MCF 10A (cell line): Measurements from ENCODE around the gene CYB561D1. TPM values are rescaled to one million over a fixed set of nuclear protein-coding genes. Genes with fewer than 3 reads are reported as not detected.

Source experiments
- BruUV-seq: library from RNA; stranded (reverse); fragments of 400-500 nt; replicated peaks from 2 replicates; lab custom pipeline; 2021; lab: Mats Ljungman, UMichigan
- CTCF ChIA-PET: fragments of 300-600 bp; sonication (Branson Sonifier 250); formaldehyde crosslinking; extraction: SDS; loops from one replicate; lab custom pipeline; 2021; ENCODE audit warnings: antibody characterized with exemption, inconsistent platforms; lab: Yijun Ruan, JAX
- POLR2A ChIA-PET: fragments of 300-600, 350-650 bp; sonication (Branson Sonifier 250); formaldehyde crosslinking; extraction: SDS; loops from one replicate; lab custom pipeline; 2020; ENCODE audit warnings: antibody characterized with exemption, inconsistent platforms; lab: Yijun Ruan, JAX
- DNase-seq: peaks from one replicate; pipeline ENCODE4 v3.0.0-alpha.2; 2018; ENCODE audit not compliant: unreplicated experiment
- H3K27ac Mint-ChIP-seq: one replicate; pipeline ENCODE4 v1.8.0; 2022; ENCODE audit warnings: mild to moderate bottlenecking, low read depth, mixed read lengths; ENCODE audit not compliant: unreplicated experiment
- H3K27me3 Mint-ChIP-seq: one replicate; pipeline ENCODE4 v1.8.0; 2022; ENCODE audit warnings: mixed read lengths; ENCODE audit not compliant: insufficient read depth, unreplicated experiment
- H3K36me3 Mint-ChIP-seq: one replicate; pipeline ENCODE4 v1.8.0; 2022; ENCODE audit warnings: mild to moderate bottlenecking, moderate library complexity, mixed read lengths; ENCODE audit not compliant: insufficient read depth, unreplicated experiment
- H3K4me1 Mint-ChIP-seq: one replicate; pipeline ENCODE4 v1.8.0; 2022; ENCODE audit warnings: mixed read lengths; ENCODE audit not compliant: insufficient read depth, unreplicated experiment
- H3K4me3 Mint-ChIP-seq: one replicate; pipeline ENCODE4 v1.8.0; 2022; ENCODE audit warnings: mild to moderate bottlenecking, moderate library complexity, mixed read lengths; ENCODE audit not compliant: unreplicated experiment
- H3K9me3 Mint-ChIP-seq: one replicate; pipeline ENCODE4 v1.8.0; 2022; ENCODE audit warnings: mixed read lengths; ENCODE audit not compliant: unreplicated experiment
- intact Hi-C: fragments of 100-400 bp; cut with micrococcal nuclease; formaldehyde crosslinking; loops from 2 replicates; pipeline ENCODE4 v1.14.1; 2022
- total RNA-seq: library from RNA; stranded (reverse); gene quantifications from 2 replicates; pipeline ENCODE4 v1.2.3, GENCODE V29; 2022
- TF ChIP-seq, protein P1 (sequence below): fragments of 200-600 bp; IDR thresholded peaks from one replicate; pipeline ENCODE4 v1.8.0; 2022; ENCODE audit warnings: antibody characterized with exemption, mild to moderate bottlenecking; ENCODE audit not compliant: unreplicated experiment

The CYB561D1 gene
- total RNA-seq, 1 experiment from 2014 or later, result 6.9 TPM

DNA sequence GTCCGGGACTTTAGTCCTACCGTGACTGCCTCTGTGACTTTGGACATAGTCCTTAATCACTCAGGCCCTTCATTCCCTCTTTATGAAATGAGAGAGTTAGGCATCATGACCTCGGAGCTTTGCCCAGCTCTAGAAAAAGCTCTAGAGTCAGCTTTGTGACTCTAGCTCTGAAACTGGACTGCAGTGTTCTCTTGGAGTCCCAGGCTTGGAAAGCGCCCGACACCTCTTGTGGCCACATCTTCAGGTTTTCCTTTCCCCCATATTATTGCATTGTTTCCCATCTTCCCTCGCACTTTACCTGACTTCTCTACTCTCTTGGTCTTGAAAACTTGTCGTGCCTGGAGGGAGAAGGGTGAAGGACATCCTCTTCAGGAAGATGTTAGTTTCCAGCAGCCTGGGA is 28.1 kb downstream of the CYB561D1 start:
- Mint-ChIP-seq H3K4me3 (no peak overlapping the region), H3K4me1 (no peaks in the 10 kb centered on the region), H3K36me3 (no peaks in the 10 kb centered on the region), H3K27ac (no peak overlapping the region), H3K27me3 (peaks cover 28% of the 10 kb centered on the region), H3K9me3 (no peaks in the 10 kb centered on the region)
- TF ChIP-seq, protein P1, sequence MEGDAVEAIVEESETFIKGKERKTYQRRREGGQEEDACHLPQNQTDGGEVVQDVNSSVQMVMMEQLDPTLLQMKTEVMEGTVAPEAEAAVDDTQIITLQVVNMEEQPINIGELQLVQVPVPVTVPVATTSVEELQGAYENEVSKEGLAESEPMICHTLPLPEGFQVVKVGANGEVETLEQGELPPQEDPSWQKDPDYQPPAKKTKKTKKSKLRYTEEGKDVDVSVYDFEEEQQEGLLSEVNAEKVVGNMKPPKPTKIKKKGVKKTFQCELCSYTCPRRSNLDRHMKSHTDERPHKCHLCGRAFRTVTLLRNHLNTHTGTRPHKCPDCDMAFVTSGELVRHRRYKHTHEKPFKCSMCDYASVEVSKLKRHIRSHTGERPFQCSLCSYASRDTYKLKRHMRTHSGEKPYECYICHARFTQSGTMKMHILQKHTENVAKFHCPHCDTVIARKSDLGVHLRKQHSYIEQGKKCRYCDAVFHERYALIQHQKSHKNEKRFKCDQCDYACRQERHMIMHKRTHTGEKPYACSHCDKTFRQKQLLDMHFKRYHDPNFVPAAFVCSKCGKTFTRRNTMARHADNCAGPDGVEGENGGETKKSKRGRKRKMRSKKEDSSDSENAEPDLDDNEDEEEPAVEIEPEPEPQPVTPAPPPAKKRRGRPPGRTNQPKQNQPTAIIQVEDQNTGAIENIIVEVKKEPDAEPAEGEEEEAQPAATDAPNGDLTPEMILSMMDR, result no peak
- intact Hi-C loops, result no loop called here
- CTCF ChIA-PET, result interaction anchor here (0.7 to 26.1 kb wide), 3 partner anchors 11 to 21 kb away, joined by 3 to 1071 read pairs (median 41); partner anchors contain the start of genes AMIGO1, ATXN7L2 and CYB561D1
- no peak for DNase-seq
- BruUV-seq, result no TSS peak
- POLR2A ChIA-PET, result interaction anchor here (0.9 kb wide), 1 partner anchor 27 kb away, joined by 4 read pairs; the partner anchor contains the start of gene GNAI3

DNA sequence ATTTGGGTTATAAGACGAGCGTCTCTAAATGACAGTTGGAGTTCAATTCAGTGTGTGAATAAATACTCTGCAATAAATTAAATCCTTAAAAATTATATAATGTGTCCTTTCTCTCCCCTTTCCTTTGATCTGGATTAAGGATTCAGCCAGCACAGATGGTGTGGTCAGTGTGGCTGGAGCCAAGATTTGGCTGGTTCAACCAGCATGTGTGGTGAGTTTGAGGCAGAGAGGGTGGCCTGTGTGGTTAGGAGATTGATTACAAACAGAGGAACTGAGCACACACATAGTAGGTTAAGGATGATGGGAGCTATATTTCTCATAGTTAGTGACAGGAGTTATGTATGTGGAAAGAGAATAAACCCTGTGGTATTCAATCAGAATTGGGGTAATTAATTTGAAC is 29.8 kb downstream of the CYB561D1 start:
- no TSS peak for BruUV-seq
- no peaks in the 10 kb centered on the region for H3K9me3 Mint-ChIP-seq
- CTCF ChIA-PET, result interaction anchor here (4.1 to 26.1 kb wide), 2 partner anchors 9 to 23 kb away, joined by 41 to 1071 read pairs; partner anchors contain the start of genes AMIGO1, ATXN7L2 and CYB561D1
- intact Hi-C loops, result no loop called here
- TF ChIP-seq, protein P1, result no peak
- POLR2A ChIA-PET, result interaction anchor here (0.7 to 2.7 kb wide), 3 partner anchors 10 to 39 kb away, joined by 3 to 6 read pairs (median 3); partner anchors contain the start of gene CYB561D1
- no peaks in the 10 kb centered on the region for H3K36me3 Mint-ChIP-seq
- H3K27me3 Mint-ChIP-seq, result peaks cover 28% of the 10 kb centered on the region
- no peak overlapping the region for H3K4me3 Mint-ChIP-seq
- H3K4me1 Mint-ChIP-seq, result no peaks in the 10 kb centered on the region
- H3K27ac Mint-ChIP-seq, result no peak overlapping the region
- DNase-seq, result no peak

DNA sequence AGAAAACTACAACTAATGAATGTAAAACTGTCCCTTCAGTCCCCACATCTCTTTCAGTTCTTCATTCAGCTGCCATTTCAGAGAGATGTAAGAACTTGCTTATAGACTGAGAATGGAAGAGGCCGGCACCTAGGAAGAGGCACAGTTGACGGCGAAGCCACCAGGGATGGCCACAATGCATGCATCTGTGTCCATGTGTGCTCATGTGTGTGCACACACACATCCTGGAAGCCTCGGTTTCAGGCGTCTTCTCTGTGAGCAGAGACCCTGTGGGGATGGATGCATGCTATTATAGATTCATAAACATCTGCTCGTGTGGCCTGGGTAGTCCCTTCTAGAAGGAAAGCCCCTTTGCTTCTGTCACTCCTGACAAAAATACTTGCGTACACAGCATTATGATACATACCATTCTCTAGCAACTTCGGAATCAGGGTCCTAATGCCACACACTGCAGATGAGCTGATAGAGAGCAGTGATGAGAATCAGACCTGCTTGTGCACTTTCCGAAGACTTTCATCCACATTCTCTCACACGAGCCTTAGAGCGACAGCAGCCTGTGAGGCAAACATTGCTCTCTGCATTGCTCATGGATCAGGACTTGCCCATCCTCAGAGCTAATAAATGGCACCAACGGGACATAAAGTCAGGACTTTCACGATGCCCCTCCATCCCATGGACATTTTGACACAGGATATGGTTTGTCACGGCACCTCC is 33.4 kb downstream of the CYB561D1 start:
- intact Hi-C loops, result no loop called here
- peaks cover 20% of the 10 kb centered on the region for H3K27me3 Mint-ChIP-seq

More for the DNA sequence above, 33.4 kb downstream of the CYB561D1 start:
- H3K4me1 Mint-ChIP-seq, result no peaks in the 10 kb centered on the region
- no peak overlapping the region for H3K4me3 Mint-ChIP-seq
- TF ChIP-seq, protein P1, result no peak
- POLR2A ChIA-PET, result no interaction called here
- no peak for DNase-seq
- no peak overlapping the region for H3K27ac Mint-ChIP-seq
- no peaks in the 10 kb centered on the region for H3K9me3 Mint-ChIP-seq
- BruUV-seq, result no TSS peak
- H3K36me3 Mint-ChIP-seq, result no peaks in the 10 kb centered on the region
- CTCF ChIA-PET, result interaction anchor here (26.1 kb wide), 1 partner anchor 26 kb away, joined by 1071 read pairs; the partner anchor contains the start of genes AMIGO1, ATXN7L2 and CYB561D1
